GM23338 (cell line): ENCODE measurements around the gene SLC38A8.

Source experiments
- CREB1 ChIP-seq: fragments of 250-450 bp; sonication (Bioruptor Pico); IDR thresholded peaks from 2 replicates; pipeline ENCODE4 v1.5.0; 2020; ENCODE audit warnings: low read depth, mild to moderate bottlenecking, moderate library complexity
- EZH2 ChIP-seq: fragments of 200-600 bp; sonication (generic); IDR thresholded peaks from one replicate; pipeline ENCODE4 v1.8.0; 2017; ENCODE audit warnings: antibody characterized with exemption, mild to moderate bottlenecking, low read depth; ENCODE audit not compliant: unreplicated experiment
- EZH2phosphoT487 ChIP-seq: fragments of 200-600 bp; sonication (generic); IDR thresholded peaks from one replicate; pipeline ENCODE4 v1.8.1; 2018; ENCODE audit warnings: antibody characterized with exemption; ENCODE audit not compliant: unreplicated experiment
- NANOG ChIP-seq: IDR thresholded peaks from 2 replicates; pipeline ENCODE4 v1.6.1; 2016; ENCODE audit warnings: antibody characterized with exemption, borderline replicate concordance
- POLR2AphosphoS5 ChIP-seq: IDR thresholded peaks from 2 replicates; pipeline ENCODE4 v1.6.1; 2016; ENCODE audit warnings: antibody characterized with exemption, low read depth
- STAT1 ChIP-seq: IDR thresholded peaks from one replicate; pipeline ENCODE4 v1.6.1; 2016; ENCODE audit warnings: antibody characterized with exemption; ENCODE audit not compliant: unreplicated experiment
- TF ChIP-seq, protein P1 (sequence below), 2 experiments: fragments of 200-600 bp in 1 of 2; sonication (generic) in 1 of 2; conservative IDR thresholded peaks; 2 replicates each; pipeline versions ENCODE4 v1.5.1 to v1.6.1; 2016 to 2017; ENCODE audit warnings: antibody characterized with exemption in 2 of 2, low read depth in 2 of 2, mild to moderate bottlenecking in 2 of 2, moderate library complexity in 1 of 2
- TF ChIP-seq, protein P2 (sequence below): IDR thresholded peaks from one replicate; pipeline ENCODE4 v1.6.1; 2018; ENCODE audit warnings: antibody characterized with exemption; ENCODE audit not compliant: unreplicated experiment

DNA sequence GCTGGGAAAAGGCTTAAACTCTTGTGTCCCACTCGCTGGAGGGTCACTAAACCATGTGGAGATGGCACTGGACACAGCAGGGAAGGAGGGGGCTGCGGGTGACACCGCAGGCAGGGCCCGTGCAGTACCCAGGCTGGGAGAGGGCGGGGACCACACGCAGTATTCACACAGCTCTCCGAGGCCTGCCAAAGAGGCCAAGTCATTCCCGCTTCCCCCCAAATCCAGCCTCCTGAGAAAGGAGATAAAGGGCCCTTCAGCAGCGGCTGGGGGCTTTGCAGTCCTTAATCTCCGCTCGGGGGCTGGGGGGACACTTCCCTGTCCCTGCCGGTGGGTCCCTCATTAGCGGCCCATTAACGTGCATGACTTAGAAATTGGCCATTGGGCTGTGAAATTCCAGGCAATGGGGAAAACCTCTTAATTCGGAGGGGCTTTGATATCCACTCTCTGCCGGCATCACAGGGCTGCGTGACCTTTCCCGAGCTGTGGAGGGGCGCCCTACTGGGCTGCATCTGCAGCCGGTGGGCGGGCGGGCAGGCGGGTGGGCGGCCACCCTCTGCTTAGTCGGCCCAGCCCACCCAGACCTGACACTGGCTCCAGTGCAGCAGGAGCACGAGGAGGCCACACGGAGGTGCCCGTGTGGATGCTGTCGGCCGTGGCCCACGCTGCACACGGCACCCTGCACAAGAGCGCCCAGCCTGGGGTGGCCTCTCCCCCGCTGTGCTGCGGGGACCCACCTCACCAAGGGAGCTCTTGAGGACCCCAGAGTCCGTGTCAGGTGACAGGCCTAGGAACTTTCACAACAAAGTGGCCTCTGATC lies 2.6 kb upstream of the SLC38A8 start:
- TF ChIP-seq EZH2phosphoT487, result no peak
- TF ChIP-seq, protein P1, sequence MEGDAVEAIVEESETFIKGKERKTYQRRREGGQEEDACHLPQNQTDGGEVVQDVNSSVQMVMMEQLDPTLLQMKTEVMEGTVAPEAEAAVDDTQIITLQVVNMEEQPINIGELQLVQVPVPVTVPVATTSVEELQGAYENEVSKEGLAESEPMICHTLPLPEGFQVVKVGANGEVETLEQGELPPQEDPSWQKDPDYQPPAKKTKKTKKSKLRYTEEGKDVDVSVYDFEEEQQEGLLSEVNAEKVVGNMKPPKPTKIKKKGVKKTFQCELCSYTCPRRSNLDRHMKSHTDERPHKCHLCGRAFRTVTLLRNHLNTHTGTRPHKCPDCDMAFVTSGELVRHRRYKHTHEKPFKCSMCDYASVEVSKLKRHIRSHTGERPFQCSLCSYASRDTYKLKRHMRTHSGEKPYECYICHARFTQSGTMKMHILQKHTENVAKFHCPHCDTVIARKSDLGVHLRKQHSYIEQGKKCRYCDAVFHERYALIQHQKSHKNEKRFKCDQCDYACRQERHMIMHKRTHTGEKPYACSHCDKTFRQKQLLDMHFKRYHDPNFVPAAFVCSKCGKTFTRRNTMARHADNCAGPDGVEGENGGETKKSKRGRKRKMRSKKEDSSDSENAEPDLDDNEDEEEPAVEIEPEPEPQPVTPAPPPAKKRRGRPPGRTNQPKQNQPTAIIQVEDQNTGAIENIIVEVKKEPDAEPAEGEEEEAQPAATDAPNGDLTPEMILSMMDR (conservative IDR thresholded peaks at IDR 0.05; ENCODE audit: low read depth in 2 of 2), result no peak
- no peak for TF ChIP-seq POLR2AphosphoS5
- no peak for TF ChIP-seq NANOG
- TF ChIP-seq, protein P2, sequence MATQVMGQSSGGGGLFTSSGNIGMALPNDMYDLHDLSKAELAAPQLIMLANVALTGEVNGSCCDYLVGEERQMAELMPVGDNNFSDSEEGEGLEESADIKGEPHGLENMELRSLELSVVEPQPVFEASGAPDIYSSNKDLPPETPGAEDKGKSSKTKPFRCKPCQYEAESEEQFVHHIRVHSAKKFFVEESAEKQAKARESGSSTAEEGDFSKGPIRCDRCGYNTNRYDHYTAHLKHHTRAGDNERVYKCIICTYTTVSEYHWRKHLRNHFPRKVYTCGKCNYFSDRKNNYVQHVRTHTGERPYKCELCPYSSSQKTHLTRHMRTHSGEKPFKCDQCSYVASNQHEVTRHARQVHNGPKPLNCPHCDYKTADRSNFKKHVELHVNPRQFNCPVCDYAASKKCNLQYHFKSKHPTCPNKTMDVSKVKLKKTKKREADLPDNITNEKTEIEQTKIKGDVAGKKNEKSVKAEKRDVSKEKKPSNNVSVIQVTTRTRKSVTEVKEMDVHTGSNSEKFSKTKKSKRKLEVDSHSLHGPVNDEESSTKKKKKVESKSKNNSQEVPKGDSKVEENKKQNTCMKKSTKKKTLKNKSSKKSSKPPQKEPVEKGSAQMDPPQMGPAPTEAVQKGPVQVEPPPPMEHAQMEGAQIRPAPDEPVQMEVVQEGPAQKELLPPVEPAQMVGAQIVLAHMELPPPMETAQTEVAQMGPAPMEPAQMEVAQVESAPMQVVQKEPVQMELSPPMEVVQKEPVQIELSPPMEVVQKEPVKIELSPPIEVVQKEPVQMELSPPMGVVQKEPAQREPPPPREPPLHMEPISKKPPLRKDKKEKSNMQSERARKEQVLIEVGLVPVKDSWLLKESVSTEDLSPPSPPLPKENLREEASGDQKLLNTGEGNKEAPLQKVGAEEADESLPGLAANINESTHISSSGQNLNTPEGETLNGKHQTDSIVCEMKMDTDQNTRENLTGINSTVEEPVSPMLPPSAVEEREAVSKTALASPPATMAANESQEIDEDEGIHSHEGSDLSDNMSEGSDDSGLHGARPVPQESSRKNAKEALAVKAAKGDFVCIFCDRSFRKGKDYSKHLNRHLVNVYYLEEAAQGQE, result no peak
- no peak for TF ChIP-seq EZH2
- TF ChIP-seq CREB1, result no peak
- no peak for TF ChIP-seq STAT1
